ENCODE measurements around the gene CAMKK1. TPM values are rescaled to one million over a fixed set of nuclear protein-coding genes. Genes with fewer than 3 reads are reported as not detected.

The CAMKK1 gene
- polyA plus RNA-seq, 2 of the 4 experiments (the other 2 are of a cell fraction): 6.9 to 14.8 TPM

DNA sequence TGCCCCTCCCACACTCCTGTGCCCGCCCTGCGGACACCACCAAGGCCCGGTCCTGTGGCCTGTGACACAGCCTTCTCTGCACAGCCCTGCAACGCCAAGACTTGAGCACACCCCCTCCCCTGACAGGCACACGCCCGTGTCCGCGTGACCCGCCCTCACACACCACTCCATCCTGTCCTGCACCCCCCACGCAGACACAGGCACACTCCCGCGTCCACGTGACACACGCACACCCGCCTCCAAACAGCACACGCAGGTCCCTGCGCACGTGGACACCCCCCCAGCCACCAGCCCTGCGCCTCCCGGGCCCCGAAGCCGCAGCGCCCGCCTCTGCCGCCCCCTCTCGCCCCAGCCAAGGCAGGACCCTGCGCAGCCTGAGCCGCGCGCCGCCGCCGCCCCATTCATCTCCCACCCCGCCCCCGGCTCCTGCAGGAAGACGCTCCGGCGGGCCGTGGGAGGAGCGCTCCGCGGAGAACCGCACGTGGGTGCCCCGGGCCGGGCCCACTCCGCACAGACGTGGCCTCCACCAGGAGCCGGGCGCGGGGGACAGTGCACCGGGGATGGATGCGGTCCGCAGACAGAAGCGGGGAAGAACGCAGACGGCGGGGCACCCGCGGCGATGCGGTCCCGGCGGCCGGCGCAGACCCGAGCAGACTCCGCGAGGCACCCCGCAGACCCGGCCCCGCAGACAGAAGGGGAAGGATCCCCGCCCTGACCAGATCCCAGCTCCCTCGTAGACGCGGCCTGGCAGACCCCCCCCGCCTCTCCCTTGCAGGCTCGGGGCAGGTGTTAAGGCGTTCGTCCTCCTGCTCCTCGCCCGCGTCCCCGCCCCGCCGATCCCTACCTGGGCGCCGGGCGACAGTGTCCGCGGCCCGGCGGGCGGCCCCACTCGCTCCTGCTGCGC lies 506 bp downstream of the CAMKK1 start:
- FAIRE-seq (no peak), DNase-seq (ENCODE audit: low read depth in 1 of 2, low spot score in 1 of 2) (peak; percentile 88 to 89), ATAC-seq (peak; percentile 48 to 68)
- Histone ChIP-seq H3K4me2 (peak overlapping the region; percentile 94), H3K4me1 (peaks cover 63% of the 10 kb centered on the region), H3K27ac (peak overlapping the region; percentile 87 to 89), H3K9me3 (no peaks in the 10 kb centered on the region), H3K4me3 (peak overlapping the region; percentile 79)
- ChIA-PET POLR2A (interaction anchor here (1.7 kb wide), 1 partner anchor 47 kb away, joined by 3 read pairs; no protein-coding TSS in a partner anchor), CTCF (interaction anchor here (0.6 to 16.6 kb wide), 7 partner anchors 10 to 155 kb away, joined by 3 to 256 read pairs (median 10); partner anchors contain the start of gene P2RX1)
- 0% methylated on average over 24 of the region's 96 CpGs for WGBS (ENCODE audit: missing lambda C conversion rate)
- TF ChIP-seq, protein P1, sequence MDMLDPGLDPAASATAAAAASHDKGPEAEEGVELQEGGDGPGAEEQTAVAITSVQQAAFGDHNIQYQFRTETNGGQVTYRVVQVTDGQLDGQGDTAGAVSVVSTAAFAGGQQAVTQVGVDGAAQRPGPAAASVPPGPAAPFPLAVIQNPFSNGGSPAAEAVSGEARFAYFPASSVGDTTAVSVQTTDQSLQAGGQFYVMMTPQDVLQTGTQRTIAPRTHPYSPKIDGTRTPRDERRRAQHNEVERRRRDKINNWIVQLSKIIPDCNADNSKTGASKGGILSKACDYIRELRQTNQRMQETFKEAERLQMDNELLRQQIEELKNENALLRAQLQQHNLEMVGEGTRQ (IDR thresholded peaks at IDR 0.05): peak; percentile 89
- no peak for TF ChIP-seq CBX2 (IDR thresholded peaks at IDR 0.05; ENCODE audit: borderline replicate concordance, low read depth)
- peak; percentile 99 for TF ChIP-seq NPAS2 (CRISPR knock-in tag; IDR thresholded peaks at IDR 0.05; ENCODE audit: borderline replicate concordance)
- no peak for TF ChIP-seq HEYL (CRISPR knock-in tag; IDR thresholded peaks at IDR 0.05)
- TF ChIP-seq FOSL2 (IDR thresholded peaks at IDR 0.05): no peak
- TF ChIP-seq FOSL2 (CRISPR knock-in tag; IDR thresholded peaks at IDR 0.05): no peak
- TF ChIP-seq, protein P2, sequence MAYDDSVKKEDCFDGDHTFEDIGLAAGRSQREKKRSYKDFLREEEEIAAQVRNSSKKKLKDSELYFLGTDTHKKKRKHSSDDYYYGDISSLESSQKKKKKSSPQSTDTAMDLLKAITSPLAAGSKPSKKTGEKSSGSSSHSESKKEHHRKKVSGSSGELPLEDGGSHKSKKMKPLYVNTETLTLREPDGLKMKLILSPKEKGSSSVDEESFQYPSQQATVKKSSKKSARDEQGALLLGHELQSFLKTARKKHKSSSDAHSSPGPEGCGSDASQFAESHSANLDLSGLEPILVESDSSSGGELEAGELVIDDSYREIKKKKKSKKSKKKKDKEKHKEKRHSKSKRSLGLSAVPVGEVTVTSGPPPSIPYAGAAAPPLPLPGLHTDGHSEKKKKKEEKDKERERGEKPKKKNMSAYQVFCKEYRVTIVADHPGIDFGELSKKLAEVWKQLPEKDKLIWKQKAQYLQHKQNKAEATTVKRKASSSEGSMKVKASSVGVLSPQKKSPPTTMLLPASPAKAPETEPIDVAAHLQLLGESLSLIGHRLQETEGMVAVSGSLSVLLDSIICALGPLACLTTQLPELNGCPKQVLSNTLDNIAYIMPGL (CRISPR knock-in tag; IDR thresholded peaks at IDR 0.05; ENCODE audit: borderline replicate concordance): no peak
- TF ChIP-seq ZFP36 (IDR thresholded peaks at IDR 0.05; ENCODE audit: borderline replicate concordance, partially characterized antibody): no peak
- TF ChIP-seq HOXB13 (CRISPR knock-in tag; IDR thresholded peaks at IDR 0.05; ENCODE audit: low read depth): no peak
- no peak for TF ChIP-seq FOXS1 (CRISPR knock-in tag; IDR thresholded peaks at IDR 0.05)
- TF ChIP-seq JUNB (IDR thresholded peaks at IDR 0.05): no peak
- no peak for TF ChIP-seq ZNF302 (CRISPR knock-in tag; IDR thresholded peaks at IDR 0.05)
- TF ChIP-seq, protein P3, sequence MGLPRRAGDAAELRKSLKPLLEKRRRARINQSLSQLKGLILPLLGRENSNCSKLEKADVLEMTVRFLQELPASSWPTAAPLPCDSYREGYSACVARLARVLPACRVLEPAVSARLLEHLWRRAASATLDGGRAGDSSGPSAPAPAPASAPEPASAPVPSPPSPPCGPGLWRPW (IDR thresholded peaks at IDR 0.05): no peak
- no peak for TF ChIP-seq EP300 (IDR thresholded peaks at IDR 0.05)
- no peak for TF ChIP-seq TFCP2L1 (CRISPR knock-in tag; IDR thresholded peaks at IDR 0.05)
- no peak for TF ChIP-seq RNF2 (IDR thresholded peaks at IDR 0.05; ENCODE audit: borderline replicate concordance, low read depth)
- TF ChIP-seq EHF (CRISPR knock-in tag; IDR thresholded peaks at IDR 0.05): no peak
- no peak; the same call in 1 of the 2 replicates for TF ChIP-seq PHF8 (IDR thresholded peaks at IDR 0.05; ENCODE audit: borderline replicate concordance, low read depth)
- no peak for TF ChIP-seq RARB (CRISPR knock-in tag; IDR thresholded peaks at IDR 0.05)
- TF ChIP-seq, protein P4, sequence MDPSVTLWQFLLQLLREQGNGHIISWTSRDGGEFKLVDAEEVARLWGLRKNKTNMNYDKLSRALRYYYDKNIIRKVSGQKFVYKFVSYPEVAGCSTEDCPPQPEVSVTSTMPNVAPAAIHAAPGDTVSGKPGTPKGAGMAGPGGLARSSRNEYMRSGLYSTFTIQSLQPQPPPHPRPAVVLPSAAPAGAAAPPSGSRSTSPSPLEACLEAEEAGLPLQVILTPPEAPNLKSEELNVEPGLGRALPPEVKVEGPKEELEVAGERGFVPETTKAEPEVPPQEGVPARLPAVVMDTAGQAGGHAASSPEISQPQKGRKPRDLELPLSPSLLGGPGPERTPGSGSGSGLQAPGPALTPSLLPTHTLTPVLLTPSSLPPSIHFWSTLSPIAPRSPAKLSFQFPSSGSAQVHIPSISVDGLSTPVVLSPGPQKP (IDR thresholded peaks at IDR 0.05; ENCODE audit: low read depth, low read length): no peak
- TF ChIP-seq NR3C1 (IDR thresholded peaks at IDR 0.05): no peak
- TF ChIP-seq MAZ (IDR thresholded peaks at IDR 0.05; ENCODE audit: borderline replicate concordance, low read depth, low read length): no peak
- no peak for TF ChIP-seq NFE2L2 (conservative IDR thresholded peaks at IDR 0.05; ENCODE audit: low read length)
- TF ChIP-seq, protein P5, sequence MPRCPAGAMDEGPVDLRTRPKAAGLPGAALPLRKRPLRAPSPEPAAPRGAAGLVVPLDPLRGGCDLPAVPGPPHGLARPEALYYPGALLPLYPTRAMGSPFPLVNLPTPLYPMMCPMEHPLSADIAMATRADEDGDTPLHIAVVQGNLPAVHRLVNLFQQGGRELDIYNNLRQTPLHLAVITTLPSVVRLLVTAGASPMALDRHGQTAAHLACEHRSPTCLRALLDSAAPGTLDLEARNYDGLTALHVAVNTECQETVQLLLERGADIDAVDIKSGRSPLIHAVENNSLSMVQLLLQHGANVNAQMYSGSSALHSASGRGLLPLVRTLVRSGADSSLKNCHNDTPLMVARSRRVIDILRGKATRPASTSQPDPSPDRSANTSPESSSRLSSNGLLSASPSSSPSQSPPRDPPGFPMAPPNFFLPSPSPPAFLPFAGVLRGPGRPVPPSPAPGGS (IDR thresholded peaks at IDR 0.05): peak; percentile 35; the same call in 2 of the 3 replicates
- TF ChIP-seq JUN (IDR thresholded peaks at IDR 0.05): peak in 1 of 2 experiments; percentile 13; a peak in 1 of 5 replicates
- 0 out of 2 replicates have a peak, but pooled peaks have one; percentile 28 for TF ChIP-seq POLR2A (IDR thresholded peaks at IDR 0.05; ENCODE audit: low read length)
- no peak for TF ChIP-seq RCOR1 (IDR thresholded peaks at IDR 0.05; ENCODE audit: low read depth, low read length)
- TF ChIP-seq, protein P6, sequence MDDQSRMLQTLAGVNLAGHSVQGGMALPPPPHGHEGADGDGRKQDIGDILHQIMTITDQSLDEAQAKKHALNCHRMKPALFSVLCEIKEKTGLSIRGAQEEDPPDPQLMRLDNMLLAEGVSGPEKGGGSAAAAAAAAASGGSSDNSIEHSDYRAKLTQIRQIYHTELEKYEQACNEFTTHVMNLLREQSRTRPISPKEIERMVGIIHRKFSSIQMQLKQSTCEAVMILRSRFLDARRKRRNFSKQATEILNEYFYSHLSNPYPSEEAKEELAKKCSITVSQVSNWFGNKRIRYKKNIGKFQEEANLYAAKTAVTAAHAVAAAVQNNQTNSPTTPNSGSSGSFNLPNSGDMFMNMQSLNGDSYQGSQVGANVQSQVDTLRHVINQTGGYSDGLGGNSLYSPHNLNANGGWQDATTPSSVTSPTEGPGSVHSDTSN (IDR thresholded peaks at IDR 0.05): no peak
- TF ChIP-seq EHMT2 (IDR thresholded peaks at IDR 0.05; ENCODE audit: low read depth): no peak
- TF ChIP-seq KDM5A (IDR thresholded peaks at IDR 0.05): no peak
- no peak for TF ChIP-seq HOXB5 (CRISPR knock-in tag; IDR thresholded peaks at IDR 0.05)
- no peak for TF ChIP-seq FOSB (CRISPR knock-in tag; IDR thresholded peaks at IDR 0.05)
- TF ChIP-seq CEBPB (IDR thresholded peaks at IDR 0.05): no peak
